GM12874 (cell line): ENCODE data around the gene EXOC1L.

Source experiments
- CTCF ChIP-seq: IDR thresholded peaks from 2 replicates; pipeline ENCODE4 v1.5.1; 2011; ENCODE audit warnings: low read depth, mild to moderate bottlenecking, control low read depth, low read length, moderate library complexity; ENCODE audit not compliant: insufficient read depth

Gene EXOC1L

GRCh38 chr4:55793479-55793878 is 26.1 kb upstream of the EXOC1L start:
- TF ChIP-seq CTCF: no peak

- TF ChIP-seq CTCF: no peak
Observed at GRCh38 chr4:55794053-55794452, 25.5 kb upstream of the EXOC1L start.

GRCh38 chr4:55795341-55795740 is 24.2 kb upstream of the EXOC1L start:
- TF ChIP-seq CTCF: no peak

- no peak for TF ChIP-seq CTCF
Observed at GRCh38 chr4:55801498-55801897, 18.1 kb upstream of the EXOC1L start.

- TF ChIP-seq CTCF: no peak
Observed at GRCh38 chr4:55807556-55807955, 12.0 kb upstream of the EXOC1L start.

GRCh38 chr4:55808186-55808585 is 11.4 kb upstream of the EXOC1L start:
- TF ChIP-seq CTCF: no peak

DNA sequence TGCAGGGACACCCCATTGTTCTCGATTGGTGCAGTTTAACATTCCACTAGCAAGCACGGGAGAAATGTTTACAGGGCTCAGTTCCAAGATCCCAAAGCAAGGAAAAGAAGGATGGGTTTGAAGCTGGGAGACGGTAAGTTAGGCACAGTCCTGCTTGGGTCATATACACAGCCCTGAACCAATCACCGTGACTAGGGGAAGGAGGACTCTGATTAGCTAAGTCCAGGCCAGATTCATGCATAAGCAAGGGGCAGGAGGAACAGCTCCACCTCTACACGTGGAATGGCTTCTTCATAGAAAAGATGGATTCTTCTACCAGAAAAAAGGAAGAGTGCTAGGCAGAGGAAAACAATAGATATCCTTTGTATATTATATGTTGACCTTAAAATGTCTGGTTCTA is 11.0 kb upstream of the EXOC1L start:
- TF ChIP-seq CTCF: no peak

DNA sequence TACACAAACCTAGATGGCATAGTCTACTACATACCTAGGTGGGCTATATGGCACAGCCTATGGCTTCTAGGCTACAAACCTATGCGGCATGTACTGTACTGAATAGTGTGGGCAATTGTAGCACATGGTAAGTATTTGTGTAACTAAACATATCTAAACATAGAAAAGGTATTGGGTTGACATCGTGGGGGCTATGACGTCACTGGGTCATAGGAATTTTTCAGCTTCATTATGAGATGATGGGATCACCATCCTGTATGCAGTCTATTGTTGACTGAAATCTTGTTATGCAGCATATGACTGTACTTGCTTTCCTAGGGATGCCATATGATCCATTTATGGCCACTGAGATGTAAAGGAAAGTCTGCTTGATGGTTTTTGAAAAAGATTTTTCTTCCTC is 1.9 kb upstream of the EXOC1L start:
- TF ChIP-seq CTCF: no peak
